GM23248 (cell line): ENCODE measurements around the gene B3GNT2. TPM values are rescaled to one million over a fixed set of nuclear protein-coding genes. Genes with fewer than 3 reads are reported as not detected.

Source experiments
- DNase-seq: peaks from one replicate; pipeline ENCODE4 v3.0.0-alpha.2; 2015
- H2AFZ ChIP-seq: fragments of 200-600 bp; sonication (generic); 2 replicates; pipeline ENCODE4 v1.6.1; 2016; ENCODE audit warnings: antibody characterized with exemption
- H3F3A ChIP-seq: fragments of 200-600 bp; sonication (generic); 2 replicates; pipeline ENCODE4 v1.6.1; 2016; ENCODE audit warnings: mild to moderate bottlenecking, antibody characterized with exemption, mixed run types; ENCODE audit not compliant: insufficient read depth
- H3K27ac ChIP-seq: fragments of 200-600 bp; sonication (generic); 2 replicates; pipeline ENCODE4 v1.5.1; 2016; ENCODE audit warnings: mild to moderate bottlenecking
- H3K27me3 ChIP-seq: fragments of 200-600 bp; sonication (generic); replicated peaks from 2 replicates; pipeline ENCODE4 v1.6.1; 2016; ENCODE audit warnings: mild to moderate bottlenecking; ENCODE audit not compliant: insufficient read depth
- H3K36me3 ChIP-seq: fragments of 200-600 bp; sonication (generic); 2 replicates; pipeline ENCODE4 v1.6.1; 2016; ENCODE audit warnings: low read depth, mild to moderate bottlenecking
- H3K4me1 ChIP-seq: fragments of 200-600 bp; sonication (generic); 2 replicates; pipeline ENCODE4 v1.6.1; 2016; ENCODE audit warnings: mild to moderate bottlenecking; ENCODE audit not compliant: insufficient read depth
- H3K4me2 ChIP-seq: fragments of 200-600 bp; sonication (generic); one replicate; pipeline ENCODE4 v1.6.1; 2016; ENCODE audit warnings: mild to moderate bottlenecking; ENCODE audit not compliant: unreplicated experiment
- H3K4me3 ChIP-seq: fragments of 200-600 bp; sonication (generic); 2 replicates; pipeline ENCODE4 v1.5.1; 2016; ENCODE audit warnings: mild to moderate bottlenecking
- H3K79me2 ChIP-seq: fragments of 200-600 bp; sonication (generic); 2 replicates; pipeline ENCODE4 v1.6.1; 2016; ENCODE audit warnings: mild to moderate bottlenecking; ENCODE audit not compliant: insufficient read depth
- H3K9ac ChIP-seq: fragments of 200-600 bp; sonication (generic); 2 replicates; pipeline ENCODE4 v1.6.1; 2016; ENCODE audit warnings: mild to moderate bottlenecking
- H3K9me2 ChIP-seq: fragments of 200-600 bp; sonication (generic); 2 replicates; pipeline ENCODE4 v1.6.1; 2016; ENCODE audit warnings: mixed run types, mild to moderate bottlenecking, moderate library complexity; ENCODE audit not compliant: insufficient read depth
- H3K9me3 ChIP-seq: fragments of 200-600 bp; sonication (generic); one replicate; pipeline ENCODE4 v1.6.1; 2017; ENCODE audit warnings: low read depth
- H4K20me1 ChIP-seq: fragments of 200-600 bp; sonication (generic); 2 replicates; pipeline ENCODE4 v1.6.0; 2016; ENCODE audit not compliant: insufficient read depth
- EZH2 ChIP-seq: fragments of 200-600 bp; sonication (generic); IDR thresholded peaks from 2 replicates; pipeline ENCODE4 v1.6.1; 2018; ENCODE audit warnings: antibody characterized with exemption, mild to moderate bottlenecking; ENCODE audit not compliant: insufficient read depth, poor library complexity, severe bottlenecking
- EZH2phosphoT487 ChIP-seq: fragments of 200-600 bp; sonication (generic); IDR thresholded peaks from 2 replicates; pipeline ENCODE4 v1.6.1; 2018; ENCODE audit warnings: antibody characterized with exemption, moderate library complexity, mild to moderate bottlenecking, low read depth; ENCODE audit not compliant: insufficient read depth
- WGBS, 2 experiments: methylation state at CpG; one replicate each; pipeline ENCODE4 v1.1.6; 2015 to 2017; ENCODE audit warnings: low lambda C conversion rate in 2 of 2, low coverage in 1 of 2; ENCODE audit errors: missing lambda C conversion rate in 2 of 2; 5-methylcytosine and 5-hydroxymethylcytosine counted together
- in situ Hi-C: fragments of 300-500 bp; cut with MboI; formaldehyde crosslinking; loops from 2 replicates; pipeline ENCODE4 v1.15.0; 2020
- polyA plus RNA-seq: library from polyadenylated mRNA; unstranded; fragments of >200 nt; fragmentation: Nextera tagmentation; extraction: Ambion mirVana; gene quantifications from 2 replicates; pipeline ENCODE4 v1.2.1, GENCODE V29; 2016
- total RNA-seq: library from RNA; depleted of rRNA; stranded (reverse); fragments of >200 nt; shearing (Covaris generic); gene quantifications from 2 replicates; pipeline ENCODE4 v1.2.3, GENCODE V29; 2014

The B3GNT2 gene
- total and polyA plus RNA-seq, 2 experiments from 2014 or later: 11.0 to 14.2 TPM

GRCh38 chr2:62257466-62257865 is 61.6 kb downstream of the B3GNT2 start:
- no peak overlapping the region for H3K4me3 ChIP-seq
- 74 to 83% methylated on average over 4 of the region's 4 CpGs for WGBS, 2 experiments
- H3K79me2 ChIP-seq: no peaks in the 10 kb centered on the region
- H3K27ac ChIP-seq: no peak overlapping the region
- no peaks in the 10 kb centered on the region for H3K27me3 ChIP-seq
- DNase-seq: no peak
- H3K36me3 ChIP-seq: no peaks in the 10 kb centered on the region
- no peaks in the 10 kb centered on the region for H3K9me3 ChIP-seq
- H3K4me2 ChIP-seq: no peak overlapping the region
- no peak overlapping the region for H3K9ac ChIP-seq
- TF ChIP-seq EZH2 (no peak), EZH2phosphoT487 (no peak)
- no peaks in the 10 kb centered on the region for H3K9me2 ChIP-seq
- no peak overlapping the region for H2AFZ ChIP-seq
- in situ Hi-C loops: no loop called here
- H3F3A ChIP-seq: no peaks in the 10 kb centered on the region
- no peaks in the 10 kb centered on the region for H3K4me1 ChIP-seq
- H4K20me1 ChIP-seq: no peaks in the 10 kb centered on the region

GRCh38 chr2:62263076-62263715 is 67.3 kb downstream of the B3GNT2 start:
- no peak overlapping the region for H3K9ac ChIP-seq
- H2AFZ ChIP-seq: no peak overlapping the region
- no peaks in the 10 kb centered on the region for H3K9me3 ChIP-seq
- H3K79me2 ChIP-seq: no peaks in the 10 kb centered on the region
- no peaks in the 10 kb centered on the region for H3F3A ChIP-seq
- no peaks in the 10 kb centered on the region for H4K20me1 ChIP-seq
- H3K4me1 ChIP-seq: no peaks in the 10 kb centered on the region
- H3K9me2 ChIP-seq: no peaks in the 10 kb centered on the region
- in situ Hi-C loops: no loop called here
- H3K4me2 ChIP-seq: no peak overlapping the region
- no peaks in the 10 kb centered on the region for H3K27me3 ChIP-seq
- H3K4me3 ChIP-seq: no peak overlapping the region
- no peak for TF ChIP-seq EZH2phosphoT487
- TF ChIP-seq EZH2: no peak
- no peak for DNase-seq
- H3K27ac ChIP-seq: no peak overlapping the region
- H3K36me3 ChIP-seq: no peaks in the 10 kb centered on the region
- 72 to 75% methylated on average over 6 of the region's 6 CpGs for WGBS, 2 experiments

DNA sequence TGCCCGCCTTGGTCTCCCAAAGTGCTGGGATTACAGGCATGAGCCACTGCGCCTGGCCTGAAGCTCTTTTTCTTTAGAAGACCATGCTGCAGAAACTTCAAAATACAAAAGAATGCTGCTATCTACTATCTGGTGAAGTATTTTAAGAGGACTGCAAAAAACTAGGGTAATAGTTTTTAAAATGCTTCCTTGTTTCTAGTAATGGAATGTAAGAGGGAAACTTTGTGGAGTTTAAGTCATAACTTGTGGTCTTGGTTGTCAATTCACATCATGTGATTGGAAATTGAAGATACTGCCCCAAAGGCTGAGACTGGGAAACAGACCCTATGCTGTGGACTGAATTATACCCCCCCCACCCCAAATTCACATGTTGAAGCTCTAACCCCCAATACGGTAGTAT is 68.3 kb downstream of the B3GNT2 start:
- Histone ChIP-seq H3K9ac (no peak overlapping the region), H3F3A (no peaks in the 10 kb centered on the region), H3K79me2 (no peaks in the 10 kb centered on the region), H3K9me2 (no peaks in the 10 kb centered on the region), H2AFZ (no peak overlapping the region), H3K4me2 (no peak overlapping the region), H3K9me3 (no peaks in the 10 kb centered on the region), H3K27ac (no peak overlapping the region), H4K20me1 (no peaks in the 10 kb centered on the region), H3K4me3 (no peak overlapping the region), H3K36me3 (no peaks in the 10 kb centered on the region), H3K4me1 (no peaks in the 10 kb centered on the region), H3K27me3 (no peaks in the 10 kb centered on the region)
- in situ Hi-C loops: no loop called here
- DNase-seq: no peak
- WGBS, 2 experiments: 50 to 51% methylated on average over 3 of the region's 3 CpGs
- TF ChIP-seq EZH2: no peak
- no peak for TF ChIP-seq EZH2phosphoT487

- no peaks in the 10 kb centered on the region for H4K20me1 ChIP-seq
- no peaks in the 10 kb centered on the region for H3K79me2 ChIP-seq
- WGBS, 2 experiments: 81 to 90% methylated on average over 4 of the region's 4 CpGs
- in situ Hi-C loops: no loop called here
- H3K9me3 ChIP-seq: no peaks in the 10 kb centered on the region
- DNase-seq: no peak
- H3F3A ChIP-seq: no peaks in the 10 kb centered on the region
- no peak overlapping the region for H3K9ac ChIP-seq
- H3K27ac ChIP-seq: no peak overlapping the region
- no peak overlapping the region for H3K4me2 ChIP-seq
- H3K4me1 ChIP-seq: no peaks in the 10 kb centered on the region
- no peak overlapping the region for H3K4me3 ChIP-seq
- TF ChIP-seq EZH2phosphoT487: no peak
- no peak for TF ChIP-seq EZH2
- H3K27me3 ChIP-seq: no peaks in the 10 kb centered on the region
- no peaks in the 10 kb centered on the region for H3K9me2 ChIP-seq
- H2AFZ ChIP-seq: no peak overlapping the region
- H3K36me3 ChIP-seq: no peaks in the 10 kb centered on the region
Observed at GRCh38 chr2:62265106-62265505, 69.2 kb downstream of the B3GNT2 start.
